CD14-positive monocyte (primary cell): ENCODE results near the gene FOXJ1. TPM values are rescaled to one million over a fixed set of nuclear protein-coding genes. Genes with fewer than 3 reads are reported as not detected.

Experiments
- DNase-seq, 3 donors: peaks; one replicate each; pipeline ENCODE4 v3.0.0-alpha.2; 2011 to 2022
- H2AFZ ChIP-seq: 2 replicates; pipeline ENCODE4 v1.6.0; 2012; ENCODE audit warnings: mild to moderate bottlenecking, low read depth, low read length, inconsistent platforms; ENCODE audit not compliant: insufficient read depth, poor library complexity, severe bottlenecking
- H3K27ac ChIP-seq, 2 donors: 1 replicate in 1 of 2; 2 replicates in 1 of 2; pipeline ENCODE4 v1.5.1; 2012 to 2013; ENCODE audit warnings: low read length in 2 of 2, control low read depth in 1 of 2, inconsistent platforms in 1 of 2, low read depth in 1 of 2, mild to moderate bottlenecking in 1 of 2
- H3K27me3 ChIP-seq, 2 donors: one replicate each; pipeline versions ENCODE4 v1.6.0 to v1.6.1; 2011 to 2013; ENCODE audit warnings: low read length in 2 of 2; ENCODE audit not compliant: control insufficient read depth in 2 of 2, insufficient read depth in 2 of 2
- H3K36me3 ChIP-seq, 2 donors: replicated peaks in 1 of 2; 1 replicate in 1 of 2; 2 replicates in 1 of 2; pipeline versions ENCODE4 v1.5.1 to v1.6.1; 2012 to 2013; ENCODE audit warnings: low read length in 2 of 2, control low read depth in 1 of 2, inconsistent platforms in 1 of 2, mild to moderate bottlenecking in 1 of 2; ENCODE audit not compliant: insufficient read depth in 2 of 2, control insufficient read depth in 1 of 2
- H3K4me1 ChIP-seq, 2 donors: 1 replicate in 1 of 2; 2 replicates in 1 of 2; pipeline versions ENCODE4 v1.5.1 to v1.6.1; 2012 to 2013; ENCODE audit warnings: low read length in 2 of 2, control low read depth in 1 of 2, inconsistent platforms in 1 of 2, mild to moderate bottlenecking in 1 of 2, moderate library complexity in 1 of 2; ENCODE audit not compliant: insufficient read depth in 2 of 2, control insufficient read depth in 1 of 2
- H3K4me2 ChIP-seq: replicated peaks from 2 replicates; pipeline ENCODE3; 2012; ENCODE audit warnings: low read length, moderate library complexity, mild to moderate bottlenecking; ENCODE audit not compliant: poor library complexity, severe bottlenecking; ENCODE audit errors: extremely low read depth
- H3K4me3 ChIP-seq, 3 experiments: fragments of 200-600 bp in 1 of 3; sonication (generic) in 1 of 3; replicated peaks in 1 of 3; 1 replicate in 2 of 3; 2 replicates in 1 of 3; pipeline ENCODE4 v1.5.1; 2011 to 2013; ENCODE audit warnings: low read length in 3 of 3, mild to moderate bottlenecking in 3 of 3, control low read depth in 2 of 3, low read depth in 2 of 3, inconsistent platforms in 1 of 3, moderate library complexity in 1 of 3
- H3K79me2 ChIP-seq: 2 replicates; pipeline ENCODE4 v1.6.0; 2012; ENCODE audit warnings: mild to moderate bottlenecking, control low read depth, inconsistent platforms, low read length, moderate library complexity; ENCODE audit not compliant: insufficient read depth
- H3K9ac ChIP-seq: 2 replicates; pipeline ENCODE4 v1.6.0; 2017; ENCODE audit warnings: low read length, mild to moderate bottlenecking; ENCODE audit not compliant: insufficient read depth, poor library complexity, severe bottlenecking
- H3K9me3 ChIP-seq, 2 donors: replicated peaks in 1 of 2; 1 replicate in 1 of 2; 2 replicates in 1 of 2; pipeline versions ENCODE4 v1.5.1 to v1.6.1; 2012 to 2013; ENCODE audit warnings: low read length in 2 of 2, control low read depth in 1 of 2; ENCODE audit not compliant: control insufficient read depth in 1 of 2, insufficient read depth in 1 of 2
- H4K20me1 ChIP-seq: 2 replicates; pipeline ENCODE4 v1.6.0; 2012; ENCODE audit warnings: mild to moderate bottlenecking, low read length, control low read depth, moderate library complexity; ENCODE audit not compliant: insufficient read depth
- H3K27ac Mint-ChIP-seq, 7 donors: one replicate each; pipeline ENCODE4 v1.8.0; 2020; ENCODE audit warnings: mild to moderate bottlenecking in 7 of 7, mixed read lengths in 7 of 7, moderate library complexity in 6 of 7, inconsistent platforms in 2 of 7
- H3K27me3 Mint-ChIP-seq, 3 donors: one replicate each; pipeline ENCODE4 v1.8.0; 2021 to 2022; ENCODE audit warnings: low read depth in 3 of 3, mild to moderate bottlenecking in 3 of 3, mixed read lengths in 3 of 3, moderate library complexity in 3 of 3, inconsistent platforms in 1 of 3
- H3K36me3 Mint-ChIP-seq, 2 donors: one replicate each; pipeline ENCODE4 v1.8.0; 2020; ENCODE audit warnings: mixed read lengths in 2 of 2, inconsistent platforms in 1 of 2, mild to moderate bottlenecking in 1 of 2
- H3K4me1 Mint-ChIP-seq: one replicate; pipeline ENCODE4 v1.8.0; 2020; ENCODE audit warnings: mild to moderate bottlenecking, mixed read lengths
- H3K4me3 Mint-ChIP-seq, 2 donors: one replicate each; pipeline ENCODE4 v1.8.0; 2020; ENCODE audit warnings: mild to moderate bottlenecking in 2 of 2, mixed read lengths in 2 of 2, moderate library complexity in 1 of 2
- H3K9me3 Mint-ChIP-seq, 7 donors: one replicate each; pipeline ENCODE4 v1.8.0; 2020 to 2022; ENCODE audit warnings: mixed read lengths in 7 of 7, mild to moderate bottlenecking in 6 of 7, moderate library complexity in 6 of 7, inconsistent platforms in 2 of 7
- WGBS: methylation state at CpG from one replicate; pipeline ENCODE4 v1.1.5; 2013; ENCODE audit warnings: missing lambda C conversion rate; ENCODE audit not compliant: insufficient coverage; 5-methylcytosine and 5-hydroxymethylcytosine counted together
- intact Hi-C, 2 donors: fragments of 100-400 bp; cut with micrococcal nuclease; formaldehyde crosslinking; loops; one replicate each; pipeline versions ENCODE4 v1.15.0 to v1.15.1; 2023
- polyA plus RNA-seq, 3 donors: library from polyadenylated mRNA; depleted of rRNA in 1 of 3; unstranded in 2 of 3; stranded (reverse) in 1 of 3; fragments of 300-500 nt in 2 of 3; fragments of >200 nt in 1 of 3; fragmentation: Illumina TruSeq in 2 of 3; gene quantifications; 1 replicate in 2 of 3; 2 replicates in 1 of 3; pipeline ENCODE4 v1.2.3, GENCODE V29; 2012 to 2021
- TF ChIP-seq, protein P1 (sequence below): fragments of 200-600 bp; IDR thresholded peaks from one replicate; pipeline ENCODE4 v1.8.0; 2022; ENCODE audit warnings: antibody characterized with exemption, mild to moderate bottlenecking

Gene FOXJ1
- polyA plus RNA-seq, 3 donors: not detected

DNA sequence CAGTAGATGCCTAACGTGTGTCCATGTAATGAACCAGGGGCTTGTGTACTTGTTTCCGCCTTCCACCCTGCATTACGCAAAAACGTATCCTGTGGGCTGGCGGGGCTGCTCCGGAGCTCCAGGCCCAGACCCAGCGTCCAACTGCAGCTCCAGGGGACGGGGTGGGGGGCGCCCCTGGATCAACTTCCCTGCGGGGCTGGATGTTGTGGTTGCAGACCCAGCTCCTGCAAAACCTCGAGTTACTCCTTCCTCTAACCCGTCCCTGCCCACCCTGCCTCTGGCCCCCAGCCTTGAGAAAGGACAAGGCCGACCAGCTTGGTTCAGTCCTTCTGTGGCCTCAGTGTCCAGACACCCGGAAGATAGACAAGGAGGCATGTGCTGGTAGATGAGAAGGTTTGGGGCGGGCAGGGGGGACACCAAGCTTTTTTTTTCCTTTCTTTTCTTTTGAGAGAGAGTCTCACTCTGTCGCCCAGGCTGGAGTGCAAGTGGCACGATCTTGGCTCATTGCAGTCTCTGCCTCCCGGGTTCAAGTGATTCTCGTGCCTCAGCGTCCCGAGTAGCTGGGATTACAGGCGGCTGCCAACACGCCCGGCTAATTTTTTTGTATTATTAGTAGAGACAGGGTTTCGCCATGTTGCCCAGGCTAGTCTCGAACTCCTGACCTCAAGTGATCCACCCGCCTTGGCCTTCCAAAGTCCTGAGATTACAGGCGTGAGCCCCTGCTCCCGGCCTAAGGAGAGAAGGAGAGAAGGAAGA is 36.7 kb downstream of the FOXJ1 start:
- peaks cover 42 to 45% of the 10 kb centered on the region in 2 donors for H3K4me1 ChIP-seq
- Mint-ChIP-seq H3K9me3 (no peaks in the 10 kb centered on the region), H3K27ac (peak overlapping the region; percentile 92 to 96 (median 93)), H3K4me1 (peaks cover 34% of the 10 kb centered on the region), H3K27me3 (peaks cover 0 to 7% (median 1%) of the 10 kb centered on the region in 3 donors), H3K36me3 (peaks cover 21 to 25% of the 10 kb centered on the region in 2 donors), H3K4me3 (peak overlapping the region; percentile 98)
- 30% methylated on average over 14 of the region's 29 CpGs for WGBS
- H3K27ac ChIP-seq: peak overlapping the region; percentile 80 to 85
- no peaks in the 10 kb centered on the region for H3K9me3 ChIP-seq
- no peaks in the 10 kb centered on the region for H4K20me1 ChIP-seq
- TF ChIP-seq, protein P1, sequence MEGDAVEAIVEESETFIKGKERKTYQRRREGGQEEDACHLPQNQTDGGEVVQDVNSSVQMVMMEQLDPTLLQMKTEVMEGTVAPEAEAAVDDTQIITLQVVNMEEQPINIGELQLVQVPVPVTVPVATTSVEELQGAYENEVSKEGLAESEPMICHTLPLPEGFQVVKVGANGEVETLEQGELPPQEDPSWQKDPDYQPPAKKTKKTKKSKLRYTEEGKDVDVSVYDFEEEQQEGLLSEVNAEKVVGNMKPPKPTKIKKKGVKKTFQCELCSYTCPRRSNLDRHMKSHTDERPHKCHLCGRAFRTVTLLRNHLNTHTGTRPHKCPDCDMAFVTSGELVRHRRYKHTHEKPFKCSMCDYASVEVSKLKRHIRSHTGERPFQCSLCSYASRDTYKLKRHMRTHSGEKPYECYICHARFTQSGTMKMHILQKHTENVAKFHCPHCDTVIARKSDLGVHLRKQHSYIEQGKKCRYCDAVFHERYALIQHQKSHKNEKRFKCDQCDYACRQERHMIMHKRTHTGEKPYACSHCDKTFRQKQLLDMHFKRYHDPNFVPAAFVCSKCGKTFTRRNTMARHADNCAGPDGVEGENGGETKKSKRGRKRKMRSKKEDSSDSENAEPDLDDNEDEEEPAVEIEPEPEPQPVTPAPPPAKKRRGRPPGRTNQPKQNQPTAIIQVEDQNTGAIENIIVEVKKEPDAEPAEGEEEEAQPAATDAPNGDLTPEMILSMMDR: no peak
- H3K27me3 ChIP-seq: no peaks in the 10 kb centered on the region
- H3K4me3 ChIP-seq: peak overlapping the region; percentile 64 to 85 (median 81)
- H3K36me3 ChIP-seq: peaks cover 21 to 26% of the 10 kb centered on the region in 2 donors
- H3K4me2 ChIP-seq: peak overlapping the region; percentile 96
- peak overlapping the region; percentile 81 for H3K9ac ChIP-seq
- H3K79me2 ChIP-seq: peaks cover 21% of the 10 kb centered on the region
- intact Hi-C loops: loop anchor here in 1 of 2 donors (5.0 kb wide), 1 partner anchor 163 kb away; the partner anchor contains the start of gene UBALD2
- peak overlapping the region; percentile 86 for H2AFZ ChIP-seq
- DNase-seq: peak in 1 of 3 donors; percentile 49

DNA sequence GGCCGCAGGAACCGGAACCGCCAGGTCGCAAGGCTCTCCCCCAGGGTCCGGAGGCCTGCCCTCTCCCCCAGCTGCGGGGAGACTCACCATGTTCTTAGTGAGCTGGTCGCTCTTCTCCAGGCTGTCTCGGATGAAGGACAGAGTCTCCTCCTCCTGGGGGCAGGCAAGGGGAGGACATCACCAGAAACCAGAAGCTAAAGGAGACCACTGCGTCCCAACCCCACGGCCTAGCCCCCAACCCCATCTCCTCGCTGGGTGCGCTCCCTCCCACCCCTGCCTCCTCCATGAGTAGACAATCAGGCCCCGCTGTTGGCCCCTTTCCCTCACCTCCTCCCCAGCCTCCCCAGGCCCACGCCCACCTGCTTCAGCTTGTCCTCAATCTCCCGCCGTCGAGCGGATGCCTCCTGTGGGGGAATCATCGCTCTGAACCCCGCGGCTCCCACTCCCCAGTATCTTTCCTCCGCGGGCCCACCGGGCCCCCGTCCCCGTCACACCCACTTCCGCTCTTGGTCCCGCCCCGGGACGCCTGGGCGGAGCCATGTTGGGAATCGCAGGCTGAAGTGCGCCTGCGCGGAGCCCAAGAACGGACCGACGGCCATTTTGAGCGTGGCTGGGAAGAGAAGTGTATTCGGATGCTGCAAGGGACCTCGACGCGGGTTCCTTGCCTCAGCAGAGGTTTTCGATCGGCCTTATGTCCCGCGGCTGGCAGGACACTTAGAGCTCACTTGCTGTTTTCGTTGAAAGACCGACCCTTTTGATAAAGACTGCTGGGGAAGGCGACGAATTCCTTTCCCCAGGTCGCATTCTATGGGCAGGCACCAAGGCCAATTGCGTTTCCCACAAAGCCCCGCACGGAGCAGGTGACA is 37.5 kb downstream of the FOXJ1 start, which contains the start of gene EXOC7:
TSS of gene EXOC7 (minus strand) at position 514 of the 866 bp plus-strand sequence. CDS start at position 419, 95 bp downstream.
- WGBS: 4% methylated on average over 51 of the region's 55 CpGs
- peak within 1 kb of the TSS; percentile 86 for H2AFZ ChIP-seq
- intact Hi-C loops: loop anchor here in 1 of 2 donors (5.0 kb wide), 1 partner anchor 164 kb away; the partner anchor contains the start of gene UBALD2
- peaks cover 25 to 34% of the 10 kb centered on the region in 2 donors for H3K36me3 ChIP-seq
- peak within 1 kb of the TSS; percentile 64 to 85 (median 81) for H3K4me3 ChIP-seq
- Mint-ChIP-seq H3K27ac (peak within 1 kb of the TSS; percentile 92 to 96 (median 93)), H3K4me1 (peaks cover 34% of the 10 kb centered on the region), H3K36me3 (peaks cover 27 to 33% of the 10 kb centered on the region in 2 donors), H3K27me3 (peaks cover 0 to 2% (median 1%) of the 10 kb centered on the region in 3 donors), H3K4me3 (peak within 1 kb of the TSS; percentile 98), H3K9me3 (no peaks in the 10 kb centered on the region)
- TF ChIP-seq, protein P1: no peak
- no peaks in the 10 kb centered on the region for H3K27me3 ChIP-seq
- peaks cover 42 to 45% of the 10 kb centered on the region in 2 donors for H3K4me1 ChIP-seq
- H3K9ac ChIP-seq: peak within 1 kb of the TSS; percentile 81
- H4K20me1 ChIP-seq: no peaks in the 10 kb centered on the region
- peak within 1 kb of the TSS; percentile 96 for H3K4me2 ChIP-seq
- H3K9me3 ChIP-seq: no peaks in the 10 kb centered on the region
- H3K27ac ChIP-seq: peak within 1 kb of the TSS; percentile 80 to 85
- DNase-seq: peak; percentile 92 to 93 (median 92)
- H3K79me2 ChIP-seq: peaks cover 21% of the 10 kb centered on the region
